GM19452 (cell line): ENCODE data around the gene CEBPA.
"Not testable (repeated sequence)": the region's sequence is repeated elsewhere in the genome, so short reads cannot be mapped to it uniquely, and the experiment has no call there.

Source experiments
- ATAC-seq: cut with Tn5 transposase; IDR thresholded peaks from one replicate; pipeline ENCODE4 v1.9.1; 2021; ENCODE audit not compliant: unreplicated experiment

CEBPA gene

GRCh38 chr19:33325920-33326319 is 23.6 kb upstream of the CEBPA start:
- no peak for ATAC-seq

- no peak for ATAC-seq
These were observed 22.3 kb upstream of the CEBPA start for GRCh38 chr19:33324628-33325027.

GRCh38 chr19:33323093-33323820 is 20.9 kb upstream of the CEBPA start:
- ATAC-seq: no peak

GRCh38 chr19:33320636-33321035 is 18.3 kb upstream of the CEBPA start:
- ATAC-seq: no peak

- not testable (repeated sequence) for ATAC-seq
These were observed 15.7 kb upstream of the CEBPA start for GRCh38 chr19:33317991-33318390.

GRCh38 chr19:33317517-33317916 is 15.2 kb upstream of the CEBPA start:
- ATAC-seq: no peak

GRCh38 chr19:33316541-33317264 is 14.4 kb upstream of the CEBPA start:
- ATAC-seq: no peak

- not testable (repeated sequence) for ATAC-seq
These were observed 10.5 kb upstream of the CEBPA start for GRCh38 chr19:33312808-33313207.

GRCh38 chr19:33312065-33312464 is 9.7 kb upstream of the CEBPA start:
- ATAC-seq: no peak

- no peak for ATAC-seq
These were observed 9.0 kb upstream of the CEBPA start for GRCh38 chr19:33311326-33311682.

- ATAC-seq: no peak
These were observed 8.4 kb upstream of the CEBPA start for GRCh38 chr19:33310606-33311325.

- ATAC-seq: no peak
These were observed 7.5 kb upstream of the CEBPA start for GRCh38 chr19:33309826-33310225.

- no peak for ATAC-seq
These were observed 4.8 kb upstream of the CEBPA start for GRCh38 chr19:33306853-33307792.

GRCh38 chr19:33306191-33306590 is 3.9 kb upstream of the CEBPA start:
- no peak for ATAC-seq

- no peak for ATAC-seq
These were observed 2.7 kb upstream of the CEBPA start for GRCh38 chr19:33304760-33305647.

GRCh38 chr19:33304371-33304759 is 2.0 kb upstream of the CEBPA start:
- no peak for ATAC-seq

GRCh38 chr19:33303791-33304345 is 1.5 kb upstream of the CEBPA start:
- ATAC-seq: no peak

GRCh38 chr19:33302974-33303790 is 848 bp upstream of the CEBPA start:
- no peak for ATAC-seq

- no peak for ATAC-seq
These were observed 497 bp downstream of the CEBPA start for GRCh38 chr19:33301900-33302174.
